CD14-positive monocyte (primary cell): ENCODE measurements around the gene NTNG2. TPM values are rescaled to one million over a fixed set of nuclear protein-coding genes. Genes with fewer than 3 reads are reported as not detected.

Experiments
- DNase-seq, 3 donors: peaks; one replicate each; pipeline ENCODE4 v3.0.0-alpha.2; 2011 to 2022
- H2AFZ ChIP-seq: 2 replicates; pipeline ENCODE4 v1.6.0; 2012; ENCODE audit warnings: mild to moderate bottlenecking, low read depth, low read length, inconsistent platforms; ENCODE audit not compliant: insufficient read depth, poor library complexity, severe bottlenecking
- H3K27ac ChIP-seq, 2 donors: 1 replicate in 1 of 2; 2 replicates in 1 of 2; pipeline ENCODE4 v1.5.1; 2012 to 2013; ENCODE audit warnings: low read length in 2 of 2, control low read depth in 1 of 2, inconsistent platforms in 1 of 2, low read depth in 1 of 2, mild to moderate bottlenecking in 1 of 2
- H3K27me3 ChIP-seq, 2 donors: one replicate each; pipeline versions ENCODE4 v1.6.0 to v1.6.1; 2011 to 2013; ENCODE audit warnings: low read length in 2 of 2; ENCODE audit not compliant: control insufficient read depth in 2 of 2, insufficient read depth in 2 of 2
- H3K36me3 ChIP-seq, 2 donors: replicated peaks in 1 of 2; 1 replicate in 1 of 2; 2 replicates in 1 of 2; pipeline versions ENCODE4 v1.5.1 to v1.6.1; 2012 to 2013; ENCODE audit warnings: low read length in 2 of 2, control low read depth in 1 of 2, inconsistent platforms in 1 of 2, mild to moderate bottlenecking in 1 of 2; ENCODE audit not compliant: insufficient read depth in 2 of 2, control insufficient read depth in 1 of 2
- H3K4me1 ChIP-seq, 2 donors: 1 replicate in 1 of 2; 2 replicates in 1 of 2; pipeline versions ENCODE4 v1.5.1 to v1.6.1; 2012 to 2013; ENCODE audit warnings: low read length in 2 of 2, control low read depth in 1 of 2, inconsistent platforms in 1 of 2, mild to moderate bottlenecking in 1 of 2, moderate library complexity in 1 of 2; ENCODE audit not compliant: insufficient read depth in 2 of 2, control insufficient read depth in 1 of 2
- H3K4me2 ChIP-seq: replicated peaks from 2 replicates; pipeline ENCODE3; 2012; ENCODE audit warnings: low read length, moderate library complexity, mild to moderate bottlenecking; ENCODE audit not compliant: poor library complexity, severe bottlenecking; ENCODE audit errors: extremely low read depth
- H3K4me3 ChIP-seq, 3 experiments: fragments of 200-600 bp in 1 of 3; sonication (generic) in 1 of 3; replicated peaks in 1 of 3; 1 replicate in 2 of 3; 2 replicates in 1 of 3; pipeline ENCODE4 v1.5.1; 2011 to 2013; ENCODE audit warnings: low read length in 3 of 3, mild to moderate bottlenecking in 3 of 3, control low read depth in 2 of 3, low read depth in 2 of 3, inconsistent platforms in 1 of 3, moderate library complexity in 1 of 3
- H3K79me2 ChIP-seq: 2 replicates; pipeline ENCODE4 v1.6.0; 2012; ENCODE audit warnings: mild to moderate bottlenecking, control low read depth, inconsistent platforms, low read length, moderate library complexity; ENCODE audit not compliant: insufficient read depth
- H3K9ac ChIP-seq: 2 replicates; pipeline ENCODE4 v1.6.0; 2017; ENCODE audit warnings: low read length, mild to moderate bottlenecking; ENCODE audit not compliant: insufficient read depth, poor library complexity, severe bottlenecking
- H3K9me3 ChIP-seq, 2 donors: replicated peaks in 1 of 2; 1 replicate in 1 of 2; 2 replicates in 1 of 2; pipeline versions ENCODE4 v1.5.1 to v1.6.1; 2012 to 2013; ENCODE audit warnings: low read length in 2 of 2, control low read depth in 1 of 2; ENCODE audit not compliant: control insufficient read depth in 1 of 2, insufficient read depth in 1 of 2
- H4K20me1 ChIP-seq: 2 replicates; pipeline ENCODE4 v1.6.0; 2012; ENCODE audit warnings: mild to moderate bottlenecking, low read length, control low read depth, moderate library complexity; ENCODE audit not compliant: insufficient read depth
- H3K27ac Mint-ChIP-seq, 7 donors: one replicate each; pipeline ENCODE4 v1.8.0; 2020; ENCODE audit warnings: mild to moderate bottlenecking in 7 of 7, mixed read lengths in 7 of 7, moderate library complexity in 6 of 7, inconsistent platforms in 2 of 7
- H3K27me3 Mint-ChIP-seq, 3 donors: one replicate each; pipeline ENCODE4 v1.8.0; 2021 to 2022; ENCODE audit warnings: low read depth in 3 of 3, mild to moderate bottlenecking in 3 of 3, mixed read lengths in 3 of 3, moderate library complexity in 3 of 3, inconsistent platforms in 1 of 3
- H3K36me3 Mint-ChIP-seq, 2 donors: one replicate each; pipeline ENCODE4 v1.8.0; 2020; ENCODE audit warnings: mixed read lengths in 2 of 2, inconsistent platforms in 1 of 2, mild to moderate bottlenecking in 1 of 2
- H3K4me1 Mint-ChIP-seq: one replicate; pipeline ENCODE4 v1.8.0; 2020; ENCODE audit warnings: mild to moderate bottlenecking, mixed read lengths
- H3K4me3 Mint-ChIP-seq, 2 donors: one replicate each; pipeline ENCODE4 v1.8.0; 2020; ENCODE audit warnings: mild to moderate bottlenecking in 2 of 2, mixed read lengths in 2 of 2, moderate library complexity in 1 of 2
- H3K9me3 Mint-ChIP-seq, 7 donors: one replicate each; pipeline ENCODE4 v1.8.0; 2020 to 2022; ENCODE audit warnings: mixed read lengths in 7 of 7, mild to moderate bottlenecking in 6 of 7, moderate library complexity in 6 of 7, inconsistent platforms in 2 of 7
- CTCF ChIP-seq: fragments of 200-600 bp; IDR thresholded peaks from one replicate; pipeline ENCODE4 v1.8.0; 2022; ENCODE audit warnings: antibody characterized with exemption, mild to moderate bottlenecking
- WGBS: methylation state at CpG from one replicate; pipeline ENCODE4 v1.1.5; 2013; ENCODE audit warnings: missing lambda C conversion rate; ENCODE audit not compliant: insufficient coverage; 5-methylcytosine and 5-hydroxymethylcytosine counted together
- intact Hi-C, 2 donors: fragments of 100-400 bp; cut with micrococcal nuclease; formaldehyde crosslinking; loops; one replicate each; pipeline versions ENCODE4 v1.15.0 to v1.15.1; 2023
- polyA plus RNA-seq, 3 donors: library from polyadenylated mRNA; depleted of rRNA in 1 of 3; unstranded in 2 of 3; stranded (reverse) in 1 of 3; fragments of 300-500 nt in 2 of 3; fragments of >200 nt in 1 of 3; fragmentation: Illumina TruSeq in 2 of 3; gene quantifications; 1 replicate in 2 of 3; 2 replicates in 1 of 3; pipeline ENCODE4 v1.2.3, GENCODE V29; 2012 to 2021

Gene NTNG2
- polyA plus RNA-seq, 3 donors = 2.1 to 10.0 (median 5.0) TPM

DNA sequence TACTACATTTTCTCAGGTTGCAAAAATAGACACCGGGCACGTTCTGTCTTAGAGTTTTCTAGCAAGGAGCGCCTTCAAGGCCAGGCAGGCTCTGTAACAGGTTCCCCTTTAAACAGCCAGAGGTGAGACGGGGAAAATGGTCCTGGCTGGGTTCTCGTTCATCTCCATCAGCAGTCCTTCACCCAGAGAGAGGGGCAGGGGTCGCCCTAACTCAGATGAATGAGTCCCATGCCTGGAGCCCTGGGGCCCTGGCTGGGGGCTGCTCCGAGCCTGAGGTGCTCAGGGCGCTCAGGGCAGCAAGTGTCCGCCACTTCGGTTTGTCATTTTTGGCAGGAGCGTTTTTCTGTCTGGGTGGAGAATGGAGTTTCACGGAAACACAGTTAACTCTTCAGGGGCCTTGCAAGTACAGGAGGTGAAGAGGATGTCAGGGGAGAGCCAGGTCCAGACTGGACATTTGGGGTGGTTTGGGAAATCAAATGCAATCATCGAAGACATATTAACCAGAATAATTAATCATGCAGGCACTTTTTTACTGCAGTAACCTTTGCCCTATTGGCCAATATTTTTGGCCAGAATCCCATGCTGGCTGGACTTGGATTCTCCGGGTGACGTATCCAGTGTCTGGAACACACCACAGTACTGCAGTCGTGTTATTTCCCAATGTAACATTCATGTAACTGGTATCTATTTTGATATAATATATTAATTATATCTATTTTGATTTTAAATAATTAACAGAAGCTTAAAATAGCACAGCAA is 2.9 kb downstream of the NTNG2 start:
- H3K36me3 ChIP-seq = no peaks in the 10 kb centered on the region

GRCh38 chr9:132166599-132166998 is 4.7 kb downstream of the NTNG2 start:
- peaks cover 46 to 64% (median 62%) of the 10 kb centered on the region in 3 donors for H3K27me3 Mint-ChIP-seq
- intact Hi-C loops = no loop called here
- peaks cover 33 to 53% of the 10 kb centered on the region in 2 donors for H3K27me3 ChIP-seq

More for the DNA sequence above, 2.9 kb downstream of the NTNG2 start:
- 37% methylated on average over 8 of the region's 16 CpGs for WGBS
- Mint-ChIP-seq H3K36me3 (peaks cover 4 to 9% of the 10 kb centered on the region in 2 donors), H3K9me3 (peaks cover 0 to 15% (median 7%) of the 10 kb centered on the region in 7 donors), H3K27ac (peak overlapping the region in 1 of 7 donors; percentile 33), H3K4me1 (peaks cover 21% of the 10 kb centered on the region), H3K4me3 (peak overlapping the region in 1 of 2 donors; percentile 83), H3K27me3 (peaks cover 54 to 79% (median 74%) of the 10 kb centered on the region in 3 donors)
- no peaks in the 10 kb centered on the region for H3K79me2 ChIP-seq
- no peak overlapping the region for H3K27ac ChIP-seq
- no peak for DNase-seq
- no peak overlapping the region for H3K4me3 ChIP-seq
- peaks cover 35 to 67% of the 10 kb centered on the region in 2 donors for H3K27me3 ChIP-seq
- H3K4me1 ChIP-seq = peaks cover 20 to 32% of the 10 kb centered on the region in 2 donors
- no peak for TF ChIP-seq CTCF
- H2AFZ ChIP-seq = no peak overlapping the region
- intact Hi-C loops = no loop called here
- H3K9me3 ChIP-seq = peaks cover 0 to 12% of the 10 kb centered on the region in 2 donors
- peaks cover 14% of the 10 kb centered on the region for H4K20me1 ChIP-seq
- no peak overlapping the region for H3K9ac ChIP-seq
- H3K4me2 ChIP-seq = no peak overlapping the region

More at GRCh38 chr9:132166599-132166998, 4.7 kb downstream of the NTNG2 start:
- Histone ChIP-seq H3K27ac (no peak overlapping the region), H3K4me1 (peaks cover 12 to 20% of the 10 kb centered on the region in 2 donors), H3K79me2 (no peaks in the 10 kb centered on the region), H3K9ac (no peak overlapping the region), H3K36me3 (no peaks in the 10 kb centered on the region), H2AFZ (no peak overlapping the region), H3K4me3 (no peak overlapping the region), H3K9me3 (peaks cover 0 to 12% of the 10 kb centered on the region in 2 donors), H3K4me2 (no peak overlapping the region), H4K20me1 (peaks cover 14% of the 10 kb centered on the region)
- peaks cover 4 to 7% of the 10 kb centered on the region in 2 donors for H3K36me3 Mint-ChIP-seq
- peak in 1 of 3 donors; percentile 14 for DNase-seq
- H3K9me3 Mint-ChIP-seq = peaks cover 0 to 13% (median 6%) of the 10 kb centered on the region in 7 donors
- H3K27ac Mint-ChIP-seq = no peak overlapping the region
- peaks cover 12% of the 10 kb centered on the region for H3K4me1 Mint-ChIP-seq
- peak overlapping the region in 1 of 2 donors; percentile 77 for H3K4me3 Mint-ChIP-seq
- peak; percentile 45 for TF ChIP-seq CTCF
- 62% methylated on average over 19 of the region's 19 CpGs for WGBS
